Bronchial epithelial cell (primary cell): ENCODE results near the gene NPS. TPM values are rescaled to one million over a fixed set of nuclear protein-coding genes. Genes with fewer than 3 reads are reported as not detected.

Experiments
- DNase-seq: peaks from one replicate; pipeline ENCODE4 v3.0.0-alpha.2; 2010; ENCODE audit warnings: low read depth
- FAIRE-seq: peaks from 2 replicates; lab custom pipeline; 2011; peaks lifted over from hg19 to GRCh38; lab: Jason Lieb, UNC
- H3K27me3 ChIP-seq: 2 replicates; pipeline ENCODE4 v1.5.1; 2011; ENCODE audit warnings: low read length; ENCODE audit not compliant: control insufficient read depth, insufficient read depth
- H3K36me3 ChIP-seq: 2 replicates; pipeline ENCODE4 v1.5.1; 2011; ENCODE audit warnings: low read length; ENCODE audit not compliant: control insufficient read depth, insufficient read depth
- H3K4me3 ChIP-seq: 2 replicates; pipeline ENCODE4 v1.5.1; 2011; ENCODE audit warnings: mild to moderate bottlenecking, low read depth, low read length, control low read depth
- total RNA-seq: library from RNA; depleted of rRNA; stranded (reverse); fragments of >200 nt; gene quantifications from 2 replicates; pipeline ENCODE4 v1.2.1, GENCODE V29; 2014
- TF ChIP-seq, protein P1 (sequence below): IDR thresholded peaks from 2 replicates; pipeline ENCODE4 v1.5.1; 2011; ENCODE audit warnings: mild to moderate bottlenecking, moderate library complexity, low read length, control low read depth, inconsistent platforms; ENCODE audit not compliant: insufficient read depth, severe bottlenecking

The NPS gene
- total RNA-seq, 1 donor from 2014 or later = not detected

DNA sequence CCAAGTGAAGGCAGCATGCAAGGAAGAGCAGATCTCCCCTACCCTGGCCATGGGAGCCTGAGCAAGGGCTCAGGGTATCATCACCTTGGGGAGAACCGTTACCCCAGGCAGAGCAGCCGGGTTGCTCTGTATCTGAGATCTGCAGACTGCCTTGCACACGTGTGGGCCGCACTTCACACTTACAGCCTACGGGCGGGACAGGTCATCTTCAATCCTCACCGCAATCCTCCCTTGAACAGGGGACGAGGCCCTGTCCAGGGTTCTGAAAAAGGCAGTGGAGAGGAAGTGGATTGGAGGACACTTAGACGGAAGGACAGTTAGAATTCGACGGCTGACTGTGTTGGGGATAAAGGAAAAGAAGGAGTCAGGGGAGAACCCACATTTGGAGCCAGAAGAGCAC lies 51.4 kb downstream of the NPS start:
- DNase-seq (no peak), FAIRE-seq (no peak)
- Histone ChIP-seq H3K36me3 (no peaks in the 10 kb centered on the region), H3K27me3 (no peaks in the 10 kb centered on the region), H3K4me3 (no peak overlapping the region)
- TF ChIP-seq, protein P1, sequence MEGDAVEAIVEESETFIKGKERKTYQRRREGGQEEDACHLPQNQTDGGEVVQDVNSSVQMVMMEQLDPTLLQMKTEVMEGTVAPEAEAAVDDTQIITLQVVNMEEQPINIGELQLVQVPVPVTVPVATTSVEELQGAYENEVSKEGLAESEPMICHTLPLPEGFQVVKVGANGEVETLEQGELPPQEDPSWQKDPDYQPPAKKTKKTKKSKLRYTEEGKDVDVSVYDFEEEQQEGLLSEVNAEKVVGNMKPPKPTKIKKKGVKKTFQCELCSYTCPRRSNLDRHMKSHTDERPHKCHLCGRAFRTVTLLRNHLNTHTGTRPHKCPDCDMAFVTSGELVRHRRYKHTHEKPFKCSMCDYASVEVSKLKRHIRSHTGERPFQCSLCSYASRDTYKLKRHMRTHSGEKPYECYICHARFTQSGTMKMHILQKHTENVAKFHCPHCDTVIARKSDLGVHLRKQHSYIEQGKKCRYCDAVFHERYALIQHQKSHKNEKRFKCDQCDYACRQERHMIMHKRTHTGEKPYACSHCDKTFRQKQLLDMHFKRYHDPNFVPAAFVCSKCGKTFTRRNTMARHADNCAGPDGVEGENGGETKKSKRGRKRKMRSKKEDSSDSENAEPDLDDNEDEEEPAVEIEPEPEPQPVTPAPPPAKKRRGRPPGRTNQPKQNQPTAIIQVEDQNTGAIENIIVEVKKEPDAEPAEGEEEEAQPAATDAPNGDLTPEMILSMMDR = no peak

Other genes starting within 250 kb of the NPS start
- gene FOXI2, start 187.9 kb downstream of the NPS start, total RNA-seq = not detected in 2 replicates